SK-N-SH (cell line): Measurements from ENCODE around the gene TMEM161A.

Source experiments
- EP300 ChIP-seq, 2 experiments: IDR thresholded peaks; 2 replicates each; pipeline versions ENCODE4 v1.4.0 to v1.6.1; 2012; ENCODE audit warnings: borderline replicate concordance in 1 of 2, low read depth in 1 of 2, low read length in 1 of 2
- EZH2phosphoT487 ChIP-seq: fragments of 200-600 bp; sonication (generic); IDR thresholded peaks from 2 replicates; pipeline ENCODE4 v1.6.1; 2017; ENCODE audit warnings: low read depth, mixed run types, mild to moderate bottlenecking, antibody characterized with exemption, moderate library complexity, borderline replicate concordance
- FOXJ3 ChIP-seq: sonication (generic); formaldehyde crosslinking; IDR thresholded peaks from 2 replicates; pipeline ENCODE4 v1.5.1; 2020; ENCODE audit warnings: mild to moderate bottlenecking, missing genetic modification reagents
- NRF1 ChIP-seq: IDR thresholded peaks from 2 replicates; pipeline ENCODE4 v1.6.1; 2012; ENCODE audit warnings: low read depth, mild to moderate bottlenecking, low read length
- RAD21 ChIP-seq: IDR thresholded peaks from 2 replicates; pipeline ENCODE4 v1.6.1; 2012; ENCODE audit warnings: mild to moderate bottlenecking, low read length
- RFX5 ChIP-seq: IDR thresholded peaks from 2 replicates; pipeline ENCODE4 v1.6.1; 2012; ENCODE audit warnings: mild to moderate bottlenecking, improper control_type of control experiment, low read length
- TF ChIP-seq, protein P1 (sequence below): fragments of 200-600 bp; sonication (generic); IDR thresholded peaks from 2 replicates; pipeline ENCODE4 v1.6.1; 2017; ENCODE audit warnings: antibody characterized with exemption, mild to moderate bottlenecking, moderate library complexity

- TF ChIP-seq, protein P1, sequence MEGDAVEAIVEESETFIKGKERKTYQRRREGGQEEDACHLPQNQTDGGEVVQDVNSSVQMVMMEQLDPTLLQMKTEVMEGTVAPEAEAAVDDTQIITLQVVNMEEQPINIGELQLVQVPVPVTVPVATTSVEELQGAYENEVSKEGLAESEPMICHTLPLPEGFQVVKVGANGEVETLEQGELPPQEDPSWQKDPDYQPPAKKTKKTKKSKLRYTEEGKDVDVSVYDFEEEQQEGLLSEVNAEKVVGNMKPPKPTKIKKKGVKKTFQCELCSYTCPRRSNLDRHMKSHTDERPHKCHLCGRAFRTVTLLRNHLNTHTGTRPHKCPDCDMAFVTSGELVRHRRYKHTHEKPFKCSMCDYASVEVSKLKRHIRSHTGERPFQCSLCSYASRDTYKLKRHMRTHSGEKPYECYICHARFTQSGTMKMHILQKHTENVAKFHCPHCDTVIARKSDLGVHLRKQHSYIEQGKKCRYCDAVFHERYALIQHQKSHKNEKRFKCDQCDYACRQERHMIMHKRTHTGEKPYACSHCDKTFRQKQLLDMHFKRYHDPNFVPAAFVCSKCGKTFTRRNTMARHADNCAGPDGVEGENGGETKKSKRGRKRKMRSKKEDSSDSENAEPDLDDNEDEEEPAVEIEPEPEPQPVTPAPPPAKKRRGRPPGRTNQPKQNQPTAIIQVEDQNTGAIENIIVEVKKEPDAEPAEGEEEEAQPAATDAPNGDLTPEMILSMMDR = no peak
- TF ChIP-seq RAD21 = no peak
- TF ChIP-seq NRF1 = no peak
- TF ChIP-seq EP300 (IDR thresholded peaks at IDR 0.05; ENCODE audit: borderline replicate concordance in 1 of 2, low read depth in 1 of 2, low read length in 1 of 2) = no peak
- no peak for TF ChIP-seq EZH2phosphoT487
- TF ChIP-seq RFX5 = no peak
- TF ChIP-seq FOXJ3 (CRISPR knock-in tag) = no peak
Measured at GRCh38 chr19:19155495-19156219, 17.4 kb upstream of the TMEM161A start.
